Esophagus squamous epithelium (tissue), 4 donors: Measurements from ENCODE around the gene DTX4.

ENCODE experiments used
- POLR2A ChIP-seq, 4 donors: fragments of 450-650 bp; IDR thresholded peaks; one replicate each; pipeline ENCODE4 v1.6.1; 2017; ENCODE audit warnings: antibody characterized with exemption in 4 of 4, mild to moderate bottlenecking in 4 of 4, moderate library complexity in 3 of 4
- TF ChIP-seq, protein P1 (sequence below), 6 experiments: fragments of 450-650 bp in 4 of 6; fragments of 200-600 bp in 2 of 6; sonication (generic) in 2 of 6; IDR thresholded peaks; one replicate each; pipeline ENCODE4 v1.5.1; 2016 to 2019; ENCODE audit warnings: antibody characterized with exemption in 6 of 6, mild to moderate bottlenecking in 4 of 6, moderate library complexity in 4 of 6

DNA sequence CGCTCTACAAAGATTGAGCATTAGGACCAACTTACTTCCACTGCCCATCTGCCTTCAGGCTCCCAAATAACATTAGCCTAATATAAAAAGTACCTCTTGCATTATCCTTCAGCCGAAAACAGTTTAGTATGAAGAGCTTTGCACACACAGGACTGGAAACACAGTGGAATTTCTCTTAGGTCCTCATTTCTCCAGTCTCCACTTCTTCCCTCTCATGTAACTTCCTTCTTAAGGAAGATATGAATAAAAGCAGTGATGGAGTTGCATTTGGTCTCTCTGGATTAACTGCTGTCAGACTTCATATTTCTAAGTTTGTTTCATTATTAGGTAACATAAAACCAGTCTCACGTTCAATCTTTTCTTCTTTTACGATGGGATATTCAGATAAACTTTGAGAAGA, 46.4 kb downstream of the DTX4 start:
- TF ChIP-seq, protein P1, sequence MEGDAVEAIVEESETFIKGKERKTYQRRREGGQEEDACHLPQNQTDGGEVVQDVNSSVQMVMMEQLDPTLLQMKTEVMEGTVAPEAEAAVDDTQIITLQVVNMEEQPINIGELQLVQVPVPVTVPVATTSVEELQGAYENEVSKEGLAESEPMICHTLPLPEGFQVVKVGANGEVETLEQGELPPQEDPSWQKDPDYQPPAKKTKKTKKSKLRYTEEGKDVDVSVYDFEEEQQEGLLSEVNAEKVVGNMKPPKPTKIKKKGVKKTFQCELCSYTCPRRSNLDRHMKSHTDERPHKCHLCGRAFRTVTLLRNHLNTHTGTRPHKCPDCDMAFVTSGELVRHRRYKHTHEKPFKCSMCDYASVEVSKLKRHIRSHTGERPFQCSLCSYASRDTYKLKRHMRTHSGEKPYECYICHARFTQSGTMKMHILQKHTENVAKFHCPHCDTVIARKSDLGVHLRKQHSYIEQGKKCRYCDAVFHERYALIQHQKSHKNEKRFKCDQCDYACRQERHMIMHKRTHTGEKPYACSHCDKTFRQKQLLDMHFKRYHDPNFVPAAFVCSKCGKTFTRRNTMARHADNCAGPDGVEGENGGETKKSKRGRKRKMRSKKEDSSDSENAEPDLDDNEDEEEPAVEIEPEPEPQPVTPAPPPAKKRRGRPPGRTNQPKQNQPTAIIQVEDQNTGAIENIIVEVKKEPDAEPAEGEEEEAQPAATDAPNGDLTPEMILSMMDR (IDR thresholded peaks at IDR 0.05): no peak
- TF ChIP-seq POLR2A (IDR thresholded peaks at IDR 0.05): no peak
